ENCODE data around the gene TMEM42. TPM values are rescaled to one million over a fixed set of nuclear protein-coding genes. Genes with fewer than 3 reads are reported as not detected.

Gene TMEM42
- polyA plus RNA-seq, 10 donors = 11.4 to 14.5 (median 12.7) TPM

DNA sequence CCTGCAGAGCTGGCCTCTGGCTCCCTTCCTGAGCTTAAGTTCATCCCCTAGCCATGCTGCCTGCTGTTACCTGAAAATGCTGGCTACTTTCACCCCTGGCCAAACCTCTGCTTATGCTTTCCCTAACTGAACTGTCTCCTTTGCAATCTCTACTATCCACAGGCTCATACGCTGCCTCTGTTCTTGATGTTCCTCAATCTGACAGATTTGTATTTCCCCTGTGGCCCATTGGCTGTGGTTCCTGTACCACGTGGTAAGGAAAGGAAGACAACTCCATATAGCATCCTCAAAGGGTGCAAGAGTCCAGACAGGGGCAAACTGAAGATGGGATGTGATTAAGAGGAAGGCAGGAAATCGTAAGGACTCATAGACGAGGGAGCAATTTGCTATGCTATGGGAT is 45.9 kb downstream of the TMEM42 start:
- no peak for DNase-seq

DNA sequence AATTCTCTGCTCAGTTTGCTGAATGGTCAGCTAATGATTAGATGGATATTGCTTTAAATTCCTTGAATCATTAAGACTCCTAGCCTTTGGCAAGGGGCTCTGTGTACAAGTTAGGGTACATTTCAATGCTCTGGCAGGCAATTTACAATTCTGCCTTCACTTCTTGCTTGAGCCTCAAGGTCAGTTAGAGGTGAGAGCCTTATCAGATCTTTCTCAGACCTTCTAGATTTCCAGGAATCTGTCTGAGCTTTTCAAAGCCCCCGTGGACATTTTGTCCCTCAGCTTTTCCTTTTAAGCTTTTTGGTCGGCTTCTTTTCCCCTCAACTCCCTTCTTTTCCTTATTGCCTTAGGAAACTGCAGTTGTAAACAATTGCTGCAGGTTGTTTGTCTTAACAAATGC is 47.4 kb downstream of the TMEM42 start:
- DNase-seq = no peak

DNA sequence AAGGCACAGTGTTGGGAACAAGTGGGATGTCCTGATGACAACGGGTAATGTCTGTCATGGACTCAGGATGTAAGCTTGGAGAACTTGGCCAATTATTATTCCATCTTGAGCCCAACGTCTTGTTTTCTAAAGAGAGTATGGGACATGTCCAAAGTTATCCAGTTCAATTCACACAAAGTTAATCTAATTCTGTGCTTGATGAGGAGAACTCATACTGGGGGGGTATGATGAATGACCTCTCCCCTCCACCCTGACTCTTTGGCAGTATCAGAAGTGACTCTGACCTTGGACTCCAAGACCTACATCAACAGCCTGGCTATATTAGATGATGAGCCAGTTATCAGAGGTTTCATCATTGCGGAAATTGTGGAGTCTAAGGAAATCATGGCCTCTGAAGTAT is 49.0 kb downstream of the TMEM42 start:
- DNase-seq = no peak

DNA sequence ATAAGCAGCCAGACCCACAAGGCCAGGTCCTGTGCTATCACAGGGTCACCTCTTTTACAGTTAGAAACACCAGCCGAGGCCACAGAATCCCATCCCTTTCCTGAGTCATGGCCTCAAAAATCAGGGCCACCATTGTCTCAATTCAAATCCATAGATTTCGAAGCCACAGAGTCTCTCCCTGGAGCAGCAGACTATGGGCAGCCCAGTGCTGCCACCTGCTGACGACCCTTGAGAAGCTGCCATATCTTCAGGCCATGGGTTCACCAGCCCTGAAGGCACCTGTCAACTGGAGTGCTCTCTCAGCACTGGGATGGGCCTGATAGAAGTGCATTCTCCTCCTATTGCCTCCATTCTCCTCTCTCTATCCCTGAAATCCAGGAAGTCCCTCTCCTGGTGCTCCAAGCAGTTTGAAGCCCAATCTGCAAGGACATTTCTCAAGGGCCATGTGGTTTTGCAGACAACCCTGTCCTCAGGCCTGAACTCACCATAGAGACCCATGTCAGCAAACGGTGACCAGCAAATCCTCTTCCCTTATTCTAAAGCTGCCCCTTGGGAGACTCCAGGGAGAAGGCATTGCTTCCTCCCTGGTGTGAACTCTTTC is 52.3 kb downstream of the TMEM42 start:
- DNase-seq = peak; percentile 41 to 66 (median 43)

DNA sequence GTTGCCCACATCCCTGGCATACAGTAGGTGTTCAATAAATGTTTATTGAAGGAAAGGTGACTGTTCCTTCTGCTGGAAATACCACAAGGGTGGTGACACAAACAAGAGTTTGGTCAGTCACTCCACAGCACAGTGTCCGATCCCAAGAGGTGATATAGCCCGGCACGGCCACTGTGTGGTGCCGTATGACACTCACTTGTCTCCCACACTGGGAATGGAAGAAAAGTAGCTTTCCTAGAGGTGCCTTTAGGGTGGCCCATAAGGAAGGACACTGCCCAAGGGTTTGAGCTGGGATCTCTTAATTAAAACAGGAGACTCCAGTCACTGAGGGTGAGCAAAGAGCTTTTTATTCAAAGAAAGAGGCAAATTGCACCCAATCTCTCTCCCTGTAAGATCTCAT is 53.2 kb downstream of the TMEM42 start:
- no peak for DNase-seq

Other genes with a start within 250 kb of the TMEM42 start
- 10 to 100 TPM; 13.7 to 21.9 (median 18.1) TPM for gene ZNF197, start 236.9 kb upstream of the TMEM42 start, polyA plus RNA-seq (ENCODE audit: insufficient read length in 10 of 10)
- 1 to 10 TPM; 5.9 to 7.6 (median 6.6) TPM for gene ZNF35, start 213.2 kb upstream of the TMEM42 start, polyA plus RNA-seq (ENCODE audit: insufficient read length in 10 of 10)
- 1 to 10 TPM; 4.7 to 7.5 (median 6.1) TPM for gene ZNF502, start 149.3 kb upstream of the TMEM42 start, polyA plus RNA-seq (ENCODE audit: insufficient read length in 10 of 10)
- 1 to 10 TPM; 5.1 to 8.8 (median 6.0) TPM for gene ZNF501, start 132.3 kb upstream of the TMEM42 start, polyA plus RNA-seq (ENCODE audit: insufficient read length in 10 of 10)
- gene KIAA1143, start 100.3 kb upstream of the TMEM42 start, polyA plus RNA-seq (ENCODE audit: insufficient read length in 10 of 10) = 10 to 100 TPM; 28.0 to 45.5 (median 35.0) TPM
- gene KIF15, start 100.1 kb upstream of the TMEM42 start, polyA plus RNA-seq (ENCODE audit: insufficient read length in 10 of 10) = 10 to 100 TPM in 7 of 10 donors, 1 to 10 TPM in 3; 8.0 to 21.7 (median 11.4) TPM
- gene TGM4, start 12.7 kb downstream of the TMEM42 start, polyA plus RNA-seq (ENCODE audit: insufficient read length in 10 of 10) = under 1 TPM in 2 of 10 donors, not detected in 8; 0.04 TPM
- gene ZDHHC3, start 114.3 kb downstream of the TMEM42 start, polyA plus RNA-seq (ENCODE audit: insufficient read length in 10 of 10) = 10 to 100 TPM; 38.2 to 52.7 (median 44.4) TPM
- 10 to 100 TPM; 35.6 to 49.9 (median 41.3) TPM for gene EXOSC7, start 114.3 kb downstream of the TMEM42 start, polyA plus RNA-seq (ENCODE audit: insufficient read length in 10 of 10)
- 100 to 1,000 TPM in 5 of 10 donors, 10 to 100 TPM in 5; 77.5 to 210 (median 102) TPM for gene CLEC3B, start 164.4 kb downstream of the TMEM42 start, polyA plus RNA-seq (ENCODE audit: insufficient read length in 10 of 10)